HG03135 (cell line): ENCODE results near the gene AK8.
"Not testable (repeated sequence)": the region's sequence is repeated elsewhere in the genome, so short reads cannot be mapped to it uniquely, and the experiment has no call there.

Experiments
- ATAC-seq: cut with Tn5 transposase; IDR thresholded peaks from one replicate; pipeline ENCODE4 v1.9.1; 2021; ENCODE audit warnings: mild to moderate bottlenecking, moderate library complexity; ENCODE audit not compliant: unreplicated experiment

AK8 gene

DNA sequence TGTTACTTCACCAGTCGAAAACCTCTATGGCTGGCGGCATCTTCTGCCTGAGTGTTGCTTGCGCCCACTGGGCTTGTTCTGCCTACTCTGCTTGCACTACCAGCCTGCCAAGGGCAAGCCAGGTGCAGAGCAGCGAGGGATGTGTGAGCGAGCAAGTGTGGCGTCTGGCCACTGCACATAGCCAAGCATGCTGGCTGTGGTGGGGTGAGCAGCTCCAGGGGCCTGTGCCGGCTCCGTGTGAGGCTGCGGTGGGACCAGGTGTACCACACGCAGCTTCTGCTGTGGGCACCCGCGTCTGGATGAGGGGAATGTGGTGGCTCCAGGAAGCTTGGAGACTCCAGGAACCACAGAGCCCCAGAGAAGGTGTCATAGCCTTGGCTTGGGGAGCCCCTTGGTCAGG, 156.4 kb downstream of the AK8 start:
- ATAC-seq, result no peak

DNA sequence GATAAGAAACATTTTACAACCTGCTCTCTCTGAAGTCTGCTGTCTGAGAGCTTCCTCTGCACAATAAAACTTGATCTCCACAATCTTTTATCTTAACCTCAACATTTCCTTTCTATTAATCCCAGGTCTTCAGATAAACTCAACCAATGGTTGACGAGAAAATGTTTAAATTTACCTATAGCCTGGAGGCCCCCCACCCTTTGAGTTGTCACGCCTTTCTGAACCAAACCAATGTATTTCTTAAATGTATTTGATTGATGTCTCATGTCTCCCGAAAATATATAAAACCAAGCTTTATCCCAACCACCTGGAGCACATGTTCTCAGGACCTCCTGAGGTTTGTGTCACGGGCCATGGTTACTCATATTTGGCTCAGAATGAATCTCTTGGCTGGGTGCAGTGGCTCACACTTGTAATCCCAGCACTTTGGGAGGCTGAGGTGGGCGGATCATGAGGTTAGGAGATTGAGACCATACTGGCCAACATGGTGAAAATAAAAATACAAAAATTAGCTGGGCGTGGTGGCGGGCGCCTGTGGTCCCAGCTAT, 159.6 kb downstream of the AK8 start:
- not testable (repeated sequence) for ATAC-seq

DNA sequence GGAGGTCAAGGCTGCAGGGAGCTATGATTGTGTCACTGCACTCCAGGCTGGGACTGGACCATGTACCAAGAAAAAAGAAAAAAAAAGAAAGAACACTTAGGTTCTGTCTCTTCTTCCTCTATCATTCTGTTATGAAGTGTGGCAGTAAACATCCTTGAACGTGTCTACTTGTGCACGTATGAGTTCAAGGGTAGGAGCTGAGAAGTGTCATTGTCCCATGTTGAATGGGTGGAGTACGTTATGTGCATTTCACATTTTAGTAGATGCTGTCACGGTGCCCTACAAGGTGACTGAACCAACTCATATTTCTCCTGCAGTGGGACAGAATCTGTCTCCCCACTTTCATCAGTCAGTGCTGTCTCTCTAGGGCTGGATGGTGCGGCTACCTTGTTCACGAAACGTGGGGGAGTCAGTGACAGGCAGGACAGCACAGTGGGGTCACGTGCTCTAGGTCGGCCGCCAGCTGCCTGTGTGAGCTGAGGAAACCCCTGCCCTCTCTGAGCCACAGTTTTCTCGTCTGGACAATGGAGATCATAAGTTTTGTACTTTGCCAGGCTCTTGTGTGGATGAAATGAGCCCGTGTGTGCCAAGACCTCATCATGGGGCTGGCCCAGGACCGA, 160.6 kb downstream of the AK8 start:
- ATAC-seq, result no peak

DNA sequence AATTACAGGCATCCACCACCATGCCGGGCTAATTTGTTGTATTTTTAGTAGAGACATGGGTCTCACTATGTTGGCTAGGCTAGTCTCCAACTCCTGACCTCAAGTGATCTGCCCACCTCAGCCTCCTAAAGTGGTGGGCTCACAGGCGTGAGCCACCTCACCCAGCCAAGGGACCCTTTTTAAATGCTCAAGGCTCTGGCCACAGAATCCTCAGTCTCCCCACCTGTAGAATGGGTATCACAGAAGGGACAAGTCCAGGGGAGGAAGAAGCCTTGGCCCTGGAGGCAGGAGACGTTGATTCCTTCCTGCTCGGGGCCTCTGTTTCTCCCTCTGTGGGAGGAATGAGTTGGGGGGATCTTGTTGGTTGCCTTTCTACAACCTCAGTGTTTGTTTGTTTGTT, 162.1 kb downstream of the AK8 start:
- ATAC-seq, result no peak

DNA sequence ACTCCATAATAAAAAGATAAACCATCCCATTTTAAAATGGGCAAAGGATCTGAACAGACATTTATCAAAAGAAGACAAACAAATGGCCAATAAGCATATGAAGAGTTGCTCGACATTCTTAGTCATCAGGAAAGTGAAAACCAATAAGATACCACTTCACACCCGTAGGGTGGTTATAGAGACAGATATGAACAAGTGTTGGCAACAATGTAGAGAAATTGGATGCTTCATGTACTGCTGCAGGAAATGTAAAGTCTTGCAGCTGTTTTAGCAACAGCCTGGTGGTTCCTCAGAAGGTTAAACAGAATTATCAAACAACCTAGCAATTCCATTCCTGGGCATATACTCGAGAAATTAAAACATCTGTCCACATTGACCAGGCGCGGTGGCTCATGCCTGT, 165.3 kb downstream of the AK8 start:
- ATAC-seq, result no peak

DNA sequence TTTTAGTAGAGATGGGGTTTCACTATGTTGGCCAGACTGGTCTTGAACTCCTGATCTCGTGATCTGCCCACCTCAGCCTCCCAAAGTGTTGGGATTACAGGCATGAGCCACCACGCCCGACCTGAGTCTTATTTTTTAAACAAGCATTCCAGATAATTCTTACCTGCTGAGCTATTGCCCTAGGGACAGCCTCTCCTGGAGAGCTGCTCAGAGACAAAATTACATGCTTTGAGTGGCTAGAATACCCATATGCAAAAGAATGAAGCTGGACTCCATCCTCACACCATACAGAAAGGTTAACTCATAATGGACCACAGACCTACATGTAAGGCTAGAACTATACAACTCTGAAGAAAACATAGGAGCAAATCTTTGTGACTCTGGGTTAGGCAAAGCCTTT, 166.2 kb downstream of the AK8 start:
- no peak for ATAC-seq

DNA sequence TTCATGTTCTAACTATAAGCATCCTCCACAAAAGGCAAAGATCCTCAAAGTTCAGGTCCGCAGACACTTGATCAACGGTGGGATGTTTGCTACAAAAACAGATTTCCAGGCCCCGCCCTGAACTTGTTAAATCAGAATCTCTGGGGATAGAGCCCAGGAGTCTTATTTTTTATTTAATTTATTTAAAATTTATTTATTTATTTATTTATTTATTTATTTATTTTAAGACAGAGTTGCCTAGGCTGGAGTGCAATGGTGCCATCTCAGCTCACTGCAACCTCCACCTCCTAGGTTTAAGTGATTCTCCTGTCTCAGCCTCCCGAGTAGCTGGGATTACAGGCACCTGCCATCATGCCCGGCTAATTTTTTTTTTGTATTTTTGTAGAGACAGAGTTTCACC, 166.9 kb downstream of the AK8 start:
- not testable (repeated sequence) for ATAC-seq

DNA sequence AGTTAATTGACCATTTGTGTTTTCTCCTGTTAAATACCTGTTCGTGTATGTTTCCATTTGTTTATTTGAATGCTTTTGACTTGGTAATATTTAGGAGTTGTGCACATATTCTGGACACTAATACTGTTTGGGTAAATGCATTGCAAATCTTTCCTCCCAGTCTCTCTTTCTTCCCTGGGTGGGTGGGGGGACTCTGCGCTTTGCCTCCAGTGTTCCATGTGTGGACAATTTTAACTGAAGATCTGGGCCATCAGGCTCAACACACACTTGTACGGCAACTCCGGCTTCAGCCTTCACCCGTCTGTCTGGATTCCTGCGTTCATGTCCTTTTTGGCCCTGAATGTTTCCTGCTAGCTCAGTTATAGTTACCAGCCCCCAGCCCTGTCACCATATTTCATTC, 167.8 kb downstream of the AK8 start:
- ATAC-seq, result no peak

DNA sequence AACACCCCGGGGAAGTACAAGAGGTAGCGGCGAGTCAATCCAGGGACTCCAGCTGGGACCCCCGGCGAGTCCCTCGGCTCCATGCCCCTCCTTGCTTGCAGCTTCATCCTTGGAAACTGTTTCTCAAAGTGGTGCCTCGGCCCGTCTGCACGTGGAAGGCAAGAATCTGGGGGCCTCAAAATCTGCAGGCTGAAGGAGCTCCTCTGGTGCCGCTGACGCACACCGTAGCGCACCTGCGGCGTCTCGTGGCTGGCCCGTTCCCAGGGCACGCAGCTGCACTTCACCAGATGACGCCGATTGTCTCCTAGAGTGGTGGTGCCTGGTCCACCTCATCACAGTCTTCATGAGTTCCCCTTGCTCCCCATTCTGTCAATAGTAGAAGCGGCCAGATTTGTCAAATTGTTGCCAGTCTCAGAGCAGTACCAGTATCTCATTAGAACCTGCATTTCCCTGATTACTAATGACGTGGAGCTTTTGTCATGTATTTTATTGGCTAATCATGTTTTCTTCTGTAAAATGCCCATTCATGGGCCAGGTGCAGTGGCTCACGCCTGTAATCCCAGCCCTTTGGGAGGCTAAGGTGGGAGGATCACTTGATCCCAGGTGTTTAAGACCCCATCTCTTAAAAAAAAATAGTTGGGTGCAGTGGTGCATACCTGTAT, 169.2 kb downstream of the AK8 start:
- no peak for ATAC-seq

DNA sequence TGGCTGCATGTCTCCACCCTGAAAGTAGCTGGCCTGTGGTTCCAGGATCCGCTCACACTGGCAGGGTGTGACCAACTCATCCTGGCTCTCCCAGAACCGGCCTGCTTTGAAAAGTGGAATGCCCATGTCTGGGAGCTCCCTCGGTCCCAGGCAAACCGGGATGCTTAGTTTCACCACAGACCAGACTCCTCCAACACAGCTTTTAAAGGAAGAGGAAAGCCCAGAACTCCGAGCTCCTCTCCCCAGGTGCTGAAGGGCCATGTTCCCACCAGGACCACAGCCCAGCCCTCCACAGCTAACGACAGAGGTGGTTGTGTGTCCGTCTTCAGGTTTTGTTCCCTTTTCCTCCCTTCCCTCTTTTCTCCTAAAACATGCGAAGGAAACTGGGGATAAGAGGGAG, 169.8 kb downstream of the AK8 start:
- ATAC-seq, result no peak

DNA sequence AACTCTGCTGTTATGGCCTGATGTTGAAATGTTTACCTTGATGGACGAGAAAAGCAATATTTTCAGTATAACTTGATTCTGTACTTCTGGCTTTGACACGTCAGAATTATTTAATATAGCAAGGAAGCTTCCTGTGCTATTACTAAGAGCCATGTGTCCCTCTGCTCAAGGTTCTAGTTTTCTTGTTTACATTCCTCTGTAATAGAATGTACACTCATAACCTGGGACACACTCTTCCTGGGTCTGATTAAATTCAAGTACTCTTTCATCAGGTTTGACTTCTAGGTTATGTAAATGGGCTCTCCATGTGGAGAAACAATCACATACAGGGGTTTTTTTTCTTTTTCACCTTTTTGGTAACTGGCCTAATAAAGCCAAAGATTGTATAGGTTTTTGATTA, 174.7 kb downstream of the AK8 start:
- ATAC-seq, result no peak

DNA sequence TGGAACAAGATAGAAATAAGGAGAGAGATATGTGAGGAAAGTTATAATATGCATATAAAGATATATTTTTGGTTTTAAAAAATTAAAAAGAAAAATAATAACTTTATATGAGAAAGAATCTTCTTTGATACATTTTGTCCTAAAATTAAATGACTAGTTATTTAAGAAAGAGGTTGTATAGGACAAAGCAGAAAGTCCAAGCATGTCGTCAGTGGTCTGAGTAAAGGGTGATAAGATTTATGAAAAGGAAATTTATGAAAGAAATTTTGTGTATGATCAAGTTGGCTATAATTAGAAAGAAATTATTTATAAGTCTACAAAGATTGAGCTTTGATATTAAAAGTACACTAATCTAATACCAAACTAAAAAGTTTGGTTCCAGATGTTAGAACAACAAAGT, 175.8 kb downstream of the AK8 start:
- ATAC-seq, result no peak

DNA sequence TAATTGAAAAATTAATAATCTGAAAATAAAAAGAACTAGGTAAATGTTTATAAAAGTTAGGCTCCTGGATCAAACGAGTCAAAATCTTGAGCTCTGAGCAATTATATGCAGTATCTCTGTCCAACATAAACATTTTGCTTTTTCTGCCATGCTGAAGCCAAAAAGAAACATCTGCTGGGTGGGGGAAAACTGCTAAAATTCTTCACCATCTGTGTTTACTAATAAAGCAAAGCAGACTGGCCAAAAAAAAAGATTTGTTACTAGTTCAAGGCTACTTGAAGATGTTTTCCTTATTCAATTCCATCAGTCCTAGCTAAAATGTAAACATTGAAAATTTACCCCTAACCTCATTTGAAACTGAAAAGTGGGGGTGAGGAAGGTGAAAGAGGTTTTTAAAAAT, 178.1 kb downstream of the AK8 start:
- no peak for ATAC-seq

DNA sequence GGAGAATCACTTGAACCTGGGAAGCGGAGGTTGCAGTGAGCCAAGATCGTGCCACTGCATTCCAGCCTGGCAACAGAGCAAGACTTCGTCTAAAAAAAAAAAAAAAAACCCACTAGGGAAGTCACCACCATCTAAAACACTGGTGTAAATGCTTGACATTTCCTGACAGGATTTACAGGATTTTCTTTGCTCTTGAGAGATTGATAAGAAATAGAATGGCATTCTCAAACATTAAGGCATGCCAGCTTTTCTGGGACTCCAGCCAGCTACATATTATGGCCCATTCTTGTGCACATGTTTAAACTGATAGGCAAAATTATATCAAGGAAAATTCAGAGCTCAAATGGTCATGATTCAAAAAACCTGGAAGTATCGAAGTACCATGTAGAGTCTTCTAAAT, 179.1 kb downstream of the AK8 start:
- no peak for ATAC-seq

DNA sequence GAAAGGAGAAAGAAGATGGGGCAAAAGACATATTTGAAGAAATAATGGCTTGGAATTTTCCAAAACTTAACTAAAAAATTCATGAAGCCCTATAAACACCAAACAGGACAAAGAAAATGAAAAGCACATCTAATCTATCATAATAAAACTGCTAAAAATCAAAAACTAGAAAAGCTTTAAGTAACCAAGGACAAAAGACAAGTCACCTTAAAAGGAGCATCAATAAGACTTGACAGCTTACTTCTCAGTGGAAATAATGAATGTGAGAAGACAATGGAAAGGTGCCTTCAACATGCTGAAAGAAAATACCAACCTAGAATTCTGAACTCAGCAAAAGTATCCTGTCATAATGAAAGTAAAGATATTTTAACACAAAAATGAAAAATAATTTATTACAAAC, 180.9 kb downstream of the AK8 start:
- no peak for ATAC-seq

DNA sequence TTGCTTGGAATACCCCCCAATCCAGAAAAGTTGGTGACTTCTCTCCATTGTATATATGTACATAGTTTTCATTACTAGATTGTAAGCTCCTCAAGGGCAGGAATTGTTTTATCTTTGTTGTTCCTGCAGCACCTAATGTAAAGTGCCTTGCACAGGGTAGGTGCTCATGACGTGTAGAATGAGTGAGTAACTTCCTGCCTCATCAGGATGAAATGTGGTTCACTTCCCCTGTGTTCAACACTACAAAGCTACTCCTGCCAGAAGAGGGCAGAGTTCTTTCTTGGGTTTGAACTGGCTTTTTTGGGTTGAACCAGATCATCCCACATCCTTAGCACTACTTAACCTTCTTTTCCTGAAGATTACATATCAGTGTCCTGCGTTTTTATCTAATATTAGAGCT, 183.9 kb downstream of the AK8 start:
- no peak for ATAC-seq

DNA sequence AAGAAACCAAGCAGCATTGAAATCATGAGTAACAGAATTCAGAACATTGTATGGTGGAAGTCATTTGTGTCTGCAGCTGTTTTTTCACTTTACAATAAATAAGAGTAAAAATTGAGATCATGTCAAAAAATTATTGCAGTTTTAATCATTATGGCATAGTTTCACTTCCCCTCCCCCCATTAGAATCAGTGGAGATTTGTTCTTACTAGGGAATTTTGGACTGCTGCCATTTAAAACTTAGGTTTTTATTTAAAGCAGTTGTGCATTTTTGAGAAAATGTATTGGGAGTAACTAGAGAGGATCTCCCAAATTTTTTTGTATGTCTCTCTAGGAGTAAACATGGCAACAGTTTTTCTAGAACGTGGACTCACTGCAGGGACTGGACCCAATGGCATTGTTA, 187.4 kb downstream of the AK8 start:
- ATAC-seq, result no peak

DNA sequence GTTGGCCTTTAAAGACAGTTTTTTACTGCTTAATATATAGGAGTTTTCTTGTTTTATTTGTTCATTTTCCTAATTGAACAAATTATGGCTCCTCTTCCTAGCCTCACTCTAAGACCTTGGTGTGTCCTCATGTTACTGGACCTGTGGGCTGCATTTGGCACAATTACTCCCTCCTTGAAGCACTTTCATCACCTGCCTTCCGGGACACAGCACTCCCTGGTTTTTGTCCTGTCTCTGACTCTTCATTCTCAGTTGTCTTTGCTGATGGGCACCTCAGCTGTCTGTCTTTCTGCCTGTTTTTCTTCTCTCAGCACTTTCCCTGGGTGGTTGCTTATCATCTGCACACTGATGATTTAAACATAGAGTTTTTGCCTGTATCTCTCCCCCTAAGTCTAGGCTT, 194.2 kb downstream of the AK8 start:
- no peak for ATAC-seq

DNA sequence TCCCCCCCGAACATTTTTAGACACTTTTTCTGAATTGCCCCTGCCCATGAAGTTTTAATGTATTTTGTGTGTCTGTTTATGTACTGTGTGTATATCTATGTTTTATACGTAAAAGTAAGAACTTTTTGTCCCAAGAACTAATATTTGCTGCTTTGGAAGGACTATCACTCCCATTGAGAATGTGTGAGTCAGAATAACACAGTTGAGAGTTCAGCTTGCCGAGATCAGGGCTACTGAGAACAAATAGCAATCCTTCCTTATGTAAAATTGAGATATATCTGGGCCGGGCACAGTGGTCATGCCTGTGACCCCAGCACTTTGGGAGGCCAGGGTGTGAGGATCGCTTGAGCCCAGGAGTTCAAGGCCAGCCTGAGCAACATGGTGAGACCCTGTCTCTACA, 196.5 kb downstream of the AK8 start:
- no peak for ATAC-seq

DNA sequence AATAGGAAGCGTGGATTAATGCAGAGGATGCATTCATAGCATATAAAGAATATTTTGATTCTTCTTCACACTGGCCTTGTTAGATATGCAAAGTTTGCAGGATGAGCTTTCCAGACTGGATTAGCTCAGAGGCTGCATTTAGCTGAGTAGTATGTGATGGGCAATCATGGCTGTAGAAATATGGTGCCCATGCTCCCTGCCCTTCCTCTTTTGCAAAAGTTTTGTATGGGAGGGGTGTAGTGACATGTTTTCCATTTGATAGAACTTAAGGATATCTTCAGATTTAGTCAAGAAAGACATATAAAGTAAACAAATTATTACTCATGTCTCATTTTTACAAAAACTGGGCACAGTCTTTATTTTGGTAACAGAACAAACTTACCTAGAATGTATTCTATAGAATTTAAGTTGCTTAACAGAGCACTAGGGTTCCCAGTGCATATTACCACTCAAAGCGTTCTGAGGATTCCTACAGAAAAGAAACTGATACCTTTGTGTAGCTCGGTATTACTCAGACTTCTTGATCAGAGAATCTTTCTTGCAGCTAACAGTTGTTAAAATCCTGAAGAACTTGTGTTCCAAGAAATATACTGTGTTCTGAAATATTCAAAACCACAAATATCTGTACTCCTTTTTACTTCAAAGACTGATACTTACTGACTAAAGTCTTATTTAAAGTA, 198.0 kb downstream of the AK8 start:
- ATAC-seq, result no peak

DNA sequence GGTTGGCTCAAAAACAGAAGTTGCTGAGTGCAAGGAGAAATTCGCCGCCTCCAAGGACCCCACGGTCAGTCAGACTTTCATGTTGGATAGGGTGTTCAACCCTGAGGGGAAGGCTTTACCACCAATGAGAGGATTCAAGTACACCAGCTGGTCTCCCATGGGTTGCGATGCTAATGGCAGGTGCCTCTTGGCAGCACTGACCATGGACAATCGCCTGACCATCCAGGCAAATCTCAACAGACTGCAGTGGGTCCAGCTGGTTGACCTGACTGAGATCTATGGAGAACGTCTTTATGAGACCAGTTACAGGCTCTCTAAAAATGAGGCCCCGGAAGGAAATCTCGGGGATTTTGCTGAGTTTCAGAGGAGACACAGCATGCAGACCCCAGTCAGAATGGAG, 200.1 kb downstream of the AK8 start:
- no peak for ATAC-seq
